RWPE1 (cell line): ENCODE measurements around the gene NLGN1.

Experiments used
- CTCF ChIA-PET: fragments of 350-600 bp; sonication (Branson Sonifier 250); formaldehyde crosslinking; extraction: SDS; loops from one replicate; lab custom pipeline; 2021; lab: Yijun Ruan, JAX
- POLR2A ChIA-PET: fragments of 400-600 bp; formaldehyde crosslinking; extraction: SDS; loops from one replicate; lab custom pipeline; 2020; ENCODE audit warnings: antibody characterized with exemption; ENCODE audit not compliant: low non-redundant PET; lab: Yijun Ruan, JAX
- DNase-seq: peaks from one replicate; pipeline ENCODE4 v3.0.0; 2012; ENCODE audit warnings: low spot score
- H3K27ac ChIP-seq: fragments of 450-650 bp; 2 replicates; pipeline ENCODE4 v1.5.1; 2017
- TF ChIP-seq, protein P1 (sequence below): fragments of 450-650 bp; conservative IDR thresholded peaks from 2 replicates; pipeline ENCODE4 v1.5.1; 2017; ENCODE audit warnings: low read depth, mild to moderate bottlenecking

The NLGN1 gene

DNA sequence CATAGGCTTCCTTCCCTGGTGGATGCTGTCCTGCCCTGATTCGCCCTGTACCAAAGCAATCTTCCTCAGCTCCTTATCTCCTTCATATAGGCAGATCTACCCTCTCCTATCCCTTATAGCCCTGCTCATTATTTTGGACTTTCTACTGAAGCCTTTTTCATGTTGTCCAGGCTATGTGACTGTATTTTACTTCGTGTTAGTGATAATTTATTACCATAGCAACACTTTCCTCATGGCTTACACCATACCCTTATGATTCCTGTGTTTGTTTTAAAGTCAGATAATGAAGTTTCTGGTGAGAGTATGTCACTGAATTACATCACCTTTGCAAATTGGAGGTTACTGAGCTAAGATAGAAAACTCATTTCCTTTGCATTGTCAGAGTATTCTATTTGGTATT is 352.6 kb downstream of the NLGN1 start:
- POLR2A ChIA-PET, result no interaction called here
- H3K27ac ChIP-seq, result no peak overlapping the region
- CTCF ChIA-PET, result no interaction called here
- TF ChIP-seq, protein P1, sequence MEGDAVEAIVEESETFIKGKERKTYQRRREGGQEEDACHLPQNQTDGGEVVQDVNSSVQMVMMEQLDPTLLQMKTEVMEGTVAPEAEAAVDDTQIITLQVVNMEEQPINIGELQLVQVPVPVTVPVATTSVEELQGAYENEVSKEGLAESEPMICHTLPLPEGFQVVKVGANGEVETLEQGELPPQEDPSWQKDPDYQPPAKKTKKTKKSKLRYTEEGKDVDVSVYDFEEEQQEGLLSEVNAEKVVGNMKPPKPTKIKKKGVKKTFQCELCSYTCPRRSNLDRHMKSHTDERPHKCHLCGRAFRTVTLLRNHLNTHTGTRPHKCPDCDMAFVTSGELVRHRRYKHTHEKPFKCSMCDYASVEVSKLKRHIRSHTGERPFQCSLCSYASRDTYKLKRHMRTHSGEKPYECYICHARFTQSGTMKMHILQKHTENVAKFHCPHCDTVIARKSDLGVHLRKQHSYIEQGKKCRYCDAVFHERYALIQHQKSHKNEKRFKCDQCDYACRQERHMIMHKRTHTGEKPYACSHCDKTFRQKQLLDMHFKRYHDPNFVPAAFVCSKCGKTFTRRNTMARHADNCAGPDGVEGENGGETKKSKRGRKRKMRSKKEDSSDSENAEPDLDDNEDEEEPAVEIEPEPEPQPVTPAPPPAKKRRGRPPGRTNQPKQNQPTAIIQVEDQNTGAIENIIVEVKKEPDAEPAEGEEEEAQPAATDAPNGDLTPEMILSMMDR, result no peak
- DNase-seq, result no peak

DNA sequence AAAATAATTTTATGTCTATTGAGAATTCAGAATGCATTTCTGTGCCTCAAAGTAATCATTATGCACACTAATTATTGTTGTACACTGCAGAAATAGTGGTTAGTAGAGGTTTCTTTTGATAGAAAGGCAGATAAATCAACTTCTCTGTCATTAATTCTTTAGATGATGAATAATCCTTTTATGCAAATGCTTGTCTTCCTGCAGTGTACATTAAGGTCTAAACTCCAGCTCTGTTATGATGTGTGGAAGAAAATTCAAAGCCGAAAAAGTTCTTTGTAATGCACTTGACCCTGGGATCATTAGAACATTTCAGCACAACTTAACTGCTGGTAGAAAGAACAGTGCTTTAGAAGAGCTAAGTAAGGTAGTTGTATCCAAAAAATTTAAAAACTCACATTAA is 353.0 kb downstream of the NLGN1 start:
- CTCF ChIA-PET, result no interaction called here
- no peak overlapping the region for H3K27ac ChIP-seq
- TF ChIP-seq, protein P1, result no peak
- POLR2A ChIA-PET, result no interaction called here
- no peak for DNase-seq

DNA sequence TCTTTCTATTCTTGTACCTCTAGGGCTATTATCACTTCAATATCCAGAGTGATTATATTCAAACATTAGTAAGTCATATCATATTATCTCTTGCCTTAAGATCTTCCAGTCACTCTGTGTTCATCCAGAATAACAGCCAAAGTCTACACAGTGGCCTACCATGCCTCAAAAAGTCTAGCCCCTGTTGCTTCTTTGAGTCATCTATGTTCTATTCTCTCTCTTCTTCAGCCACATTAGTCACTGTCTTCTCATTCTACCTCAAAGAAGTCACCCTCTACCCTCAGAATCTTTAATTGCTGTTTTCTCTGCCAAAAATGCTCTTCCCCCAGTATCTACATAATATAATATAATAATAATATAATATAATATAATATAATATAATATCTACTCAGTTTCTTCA is 356.0 kb downstream of the NLGN1 start:
- TF ChIP-seq, protein P1, result no peak
- POLR2A ChIA-PET, result no interaction called here

DNA sequence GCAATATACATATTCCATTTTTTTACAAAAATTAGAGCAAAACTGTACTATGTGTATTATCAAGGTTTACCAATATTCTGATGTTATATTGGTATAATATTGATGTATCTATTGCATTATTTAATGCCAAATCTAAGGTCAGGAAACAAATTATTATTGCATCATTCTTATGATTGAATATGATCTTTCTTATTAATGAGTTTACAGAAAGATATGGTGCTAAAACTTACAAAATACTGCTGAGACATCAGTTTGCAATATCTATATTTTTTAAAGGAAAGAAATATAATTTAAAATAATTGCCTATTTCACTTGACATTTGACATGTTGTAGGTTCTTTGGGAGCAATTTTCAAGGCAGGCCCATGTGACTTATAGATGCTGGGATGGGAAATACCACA is 357.6 kb downstream of the NLGN1 start:
- CTCF ChIA-PET, result no interaction called here
- H3K27ac ChIP-seq, result no peak overlapping the region
- POLR2A ChIA-PET, result no interaction called here
- TF ChIP-seq, protein P1, result no peak
- no peak for DNase-seq

More for the DNA sequence above, 356.0 kb downstream of the NLGN1 start:
- H3K27ac ChIP-seq, result no peak overlapping the region
- CTCF ChIA-PET, result no interaction called here
- DNase-seq, result no peak

DNA sequence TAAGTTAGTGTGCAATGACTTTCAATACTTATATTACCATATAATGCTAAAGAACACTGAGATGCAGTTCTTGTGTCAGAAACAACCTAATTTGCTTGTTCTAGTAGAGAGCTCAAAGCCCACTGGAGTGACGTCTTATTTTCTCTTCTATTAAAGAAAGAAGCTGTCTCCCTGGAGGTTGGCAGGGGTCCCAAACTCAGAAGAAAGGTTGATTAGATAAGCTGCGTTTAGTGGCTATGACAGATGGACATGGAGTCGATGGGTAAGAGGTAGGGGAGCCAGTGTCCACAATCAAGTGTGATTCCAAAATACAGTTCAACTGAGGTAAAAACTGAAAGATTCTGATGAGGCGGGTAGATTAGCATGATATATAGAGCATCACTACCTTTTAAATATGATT is 363.6 kb downstream of the NLGN1 start:
- H3K27ac ChIP-seq, result no peak overlapping the region
- ChIA-PET CTCF (interaction anchor here (0.7 kb wide), 1 partner anchor 13 kb away, joined by 3 read pairs; no protein-coding TSS in a partner anchor), POLR2A (no interaction called here)
- TF ChIP-seq, protein P1, result no peak
- no peak for DNase-seq

DNA sequence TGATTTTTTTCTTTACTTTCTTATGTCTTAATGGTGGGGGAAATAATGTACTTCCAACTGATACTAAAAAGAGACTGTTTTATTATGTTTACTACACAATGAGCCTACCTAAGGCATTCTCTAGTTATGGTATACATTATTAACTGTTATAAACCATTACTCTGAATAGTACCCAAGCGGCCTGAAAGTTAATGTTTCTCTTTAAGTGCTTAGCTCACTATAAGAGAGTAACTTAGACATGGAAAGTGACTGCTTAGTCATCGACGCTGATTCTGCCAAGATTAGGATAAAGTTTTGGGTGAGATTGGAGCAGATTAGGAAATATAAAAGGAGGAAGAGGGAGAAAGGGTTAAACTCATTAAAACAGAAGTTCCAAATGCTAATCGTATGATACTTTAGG is 365.0 kb downstream of the NLGN1 start:
- no peak overlapping the region for H3K27ac ChIP-seq
- CTCF ChIA-PET, result interaction anchor here (0.6 kb wide), 1 partner anchor 18 kb away, joined by 3 read pairs; no protein-coding TSS in a partner anchor
- POLR2A ChIA-PET, result no interaction called here
- TF ChIP-seq, protein P1, result no peak
- DNase-seq, result no peak
